GM19395 (cell line): ENCODE data around the gene CLN3.
"Not testable (repeated sequence)": the region's sequence is repeated elsewhere in the genome, so short reads cannot be mapped to it uniquely, and the experiment has no call there.

ENCODE experiments used
- ATAC-seq: cut with Tn5 transposase; IDR thresholded peaks from one replicate; pipeline ENCODE4 v1.9.1; 2021; ENCODE audit warnings: mild to moderate bottlenecking, moderate library complexity; ENCODE audit not compliant: unreplicated experiment

CLN3 gene

GRCh38 chr16:28514246-28514645 lies 22.4 kb upstream of the CLN3 start:
- no peak for ATAC-seq

- ATAC-seq: no peak
These were observed 21.8 kb upstream of the CLN3 start for GRCh38 chr16:28513484-28514181.

GRCh38 chr16:28511801-28512789 lies 20.2 kb upstream of the CLN3 start:
- no peak for ATAC-seq

GRCh38 chr16:28511031-28511430 lies 19.2 kb upstream of the CLN3 start:
- no peak for ATAC-seq

GRCh38 chr16:28505489-28506137 lies 13.7 kb upstream of the CLN3 start:
- no peak for ATAC-seq

GRCh38 chr16:28504707-28505404 lies 13.0 kb upstream of the CLN3 start:
- ATAC-seq: no peak

- ATAC-seq: no peak
These were observed 11.8 kb upstream of the CLN3 start for GRCh38 chr16:28503470-28504259.

GRCh38 chr16:28502290-28502689 lies 10.4 kb upstream of the CLN3 start:
- ATAC-seq: no peak

- ATAC-seq: no peak
These were observed 9.7 kb upstream of the CLN3 start for GRCh38 chr16:28501258-28502232.

GRCh38 chr16:28500476-28501180 lies 8.8 kb upstream of the CLN3 start:
- not testable (repeated sequence) for ATAC-seq

GRCh38 chr16:28499854-28500253 lies 8.0 kb upstream of the CLN3 start:
- ATAC-seq: no peak

GRCh38 chr16:28498666-28499381 lies 7.0 kb upstream of the CLN3 start:
- no peak for ATAC-seq

- ATAC-seq: no peak
These were observed 6.2 kb upstream of the CLN3 start for GRCh38 chr16:28497861-28498599.

GRCh38 chr16:28497386-28497785 lies 5.5 kb upstream of the CLN3 start:
- ATAC-seq: no peak

GRCh38 chr16:28496844-28497243 lies 5.0 kb upstream of the CLN3 start:
- no peak for ATAC-seq

- ATAC-seq: no peak
These were observed 4.2 kb upstream of the CLN3 start for GRCh38 chr16:28495795-28496749.
